HepG2 (cell line): ENCODE measurements around the gene PFKFB4. TPM values are rescaled to one million over a fixed set of nuclear protein-coding genes. Genes with fewer than 3 reads are reported as not detected.

ENCODE experiments used
- ADNP ChIP-seq: sonication (generic); formaldehyde crosslinking; IDR thresholded peaks from 2 replicates; pipeline ENCODE4 v1.4.0; 2020; ENCODE audit warnings: missing genetic modification reagents
- CCDC6 ChIP-seq: sonication (generic); formaldehyde crosslinking; IDR thresholded peaks from 2 replicates; pipeline ENCODE4 v1.8.1; 2022; ENCODE audit warnings: mild to moderate bottlenecking, missing genetic modification reagents, moderate library complexity
- CREM ChIP-seq, 2 experiments: sonication (generic) in 1 of 2; formaldehyde crosslinking in 1 of 2; IDR thresholded peaks; 2 replicates each; pipeline versions ENCODE4 v1.4.0 to v1.6.1; 2016 to 2020; ENCODE audit warnings: antibody characterized with exemption in 1 of 2, mild to moderate bottlenecking in 1 of 2, missing genetic modification reagents in 1 of 2
- FIP1L1 ChIP-seq: fragments of 200-400 bp; formaldehyde crosslinking; IDR thresholded peaks from 2 replicates; pipeline ENCODE4 v1.6.1; 2018; ENCODE audit warnings: low read depth, mild to moderate bottlenecking, low read length, moderate library complexity, borderline replicate concordance; ENCODE audit not compliant: insufficient read depth
- KDM6A ChIP-seq: IDR thresholded peaks from 2 replicates; pipeline ENCODE4 v1.6.1; 2016; ENCODE audit warnings: low read depth
- MAZ ChIP-seq, 2 experiments: sonication (generic) in 1 of 2; formaldehyde crosslinking in 1 of 2; IDR thresholded peaks; 2 replicates each; pipeline versions ENCODE4 v1.5.0 to v1.6.1; 2012 to 2020; ENCODE audit warnings: low read depth in 2 of 2, mild to moderate bottlenecking in 2 of 2, borderline replicate concordance in 1 of 2, improper control_type of control experiment in 1 of 2, low read length in 1 of 2, missing genetic modification reagents in 1 of 2, moderate library complexity in 1 of 2
- MBD4 ChIP-seq: IDR thresholded peaks from 2 replicates; pipeline ENCODE4 v1.6.1; 2012; ENCODE audit warnings: low read length, inconsistent platforms, borderline replicate concordance
- MYNN ChIP-seq: sonication (generic); formaldehyde crosslinking; IDR thresholded peaks from 2 replicates; pipeline ENCODE4 v1.4.0; 2020; ENCODE audit warnings: mild to moderate bottlenecking, low read depth, missing genetic modification reagents
- MYPOP ChIP-seq: sonication (generic); formaldehyde crosslinking; IDR thresholded peaks from 2 replicates; pipeline ENCODE4 v1.8.1; 2023; ENCODE audit warnings: mild to moderate bottlenecking, moderate library complexity, missing genetic modification reagents
- NCOR1 ChIP-seq: fragments of 200-600 bp; sonication (generic); IDR thresholded peaks from 2 replicates; pipeline ENCODE4 v1.7.0; 2017; ENCODE audit warnings: antibody characterized with exemption, low read length, borderline replicate concordance
- STAG1 ChIP-seq: sonication (generic); formaldehyde crosslinking; IDR thresholded peaks from 2 replicates; pipeline ENCODE4 v1.4.0; 2020; ENCODE audit warnings: missing genetic modification reagents
- ZBTB38 ChIP-seq: sonication (generic); formaldehyde crosslinking; IDR thresholded peaks from 2 replicates; pipeline ENCODE4 v1.5.1; 2020; ENCODE audit warnings: mild to moderate bottlenecking, missing genetic modification reagents
- ZFY ChIP-seq: sonication (generic); formaldehyde crosslinking; IDR thresholded peaks from 2 replicates; pipeline ENCODE4 v1.4.0; 2020; ENCODE audit warnings: missing genetic modification reagents
- ZKSCAN1 ChIP-seq: fragments of 150-350 bp; IDR thresholded peaks from 2 replicates; pipeline ENCODE4 v1.6.1; 2014; ENCODE audit warnings: low read length
- ZNF296 ChIP-seq: sonication (generic); formaldehyde crosslinking; conservative IDR thresholded peaks from 2 replicates; pipeline ENCODE4 v1.5.0; 2020; ENCODE audit warnings: mild to moderate bottlenecking, missing genetic modification reagents
- ZNF350 ChIP-seq: sonication (generic); formaldehyde crosslinking; IDR thresholded peaks from 2 replicates; pipeline ENCODE4 v1.4.0; 2020; ENCODE audit warnings: mild to moderate bottlenecking, low read depth, missing genetic modification reagents, borderline replicate concordance
- ZNF572 ChIP-seq: sonication (generic); formaldehyde crosslinking; IDR thresholded peaks from 2 replicates; pipeline ENCODE4 v1.5.1; 2020; ENCODE audit warnings: mild to moderate bottlenecking, missing genetic modification reagents
- ZNF839 ChIP-seq: sonication (generic); formaldehyde crosslinking; IDR thresholded peaks from 2 replicates; pipeline ENCODE4 v1.4.0; 2020; ENCODE audit warnings: missing genetic modification reagents, mild to moderate bottlenecking, borderline replicate concordance
- ZSCAN21 ChIP-seq: sonication (generic); formaldehyde crosslinking; IDR thresholded peaks from 2 replicates; pipeline ENCODE4 v1.8.0; 2022; ENCODE audit warnings: mild to moderate bottlenecking, missing genetic modification reagents, moderate library complexity, borderline replicate concordance
- polyA plus RNA-seq, 8 experiments: library from polyadenylated mRNA; depleted of rRNA in 3 of 8; stranded (reverse) in 7 of 8; unstranded in 1 of 8; fragments of >200 nt; fragmentation: Illumina TruSeq in 4 of 8; extraction: Trizol in 4 of 8; gene quantifications; 2 replicates each; pipeline versions ENCODE4 v1.2.1 to v1.2.3, GENCODE V29; 2011 to 2016; ENCODE audit warnings: low read depth in 4 of 8, missing spikeins in 1 of 8, mixed read lengths in 1 of 8; ENCODE audit not compliant: insufficient read depth in 1 of 8
- total RNA-seq, 5 experiments: library from RNA; depleted of rRNA; stranded (reverse); fragments of >200 nt; fragmentation: Illumina TruSeq; extraction: Trizol; gene quantifications; 2 replicates each; pipeline ENCODE4 v1.2.3, GENCODE V29; 2016; ENCODE audit warnings: low read depth in 1 of 5
- TF ChIP-seq, protein P1 (sequence below): sonication (generic); formaldehyde crosslinking; IDR thresholded peaks from 2 replicates; pipeline ENCODE4 v1.4.0; 2020; ENCODE audit warnings: missing genetic modification reagents, borderline replicate concordance
- TF ChIP-seq, protein P2 (sequence below): sonication (generic); formaldehyde crosslinking; IDR thresholded peaks from 2 replicates; pipeline ENCODE4 v1.4.0; 2020; ENCODE audit warnings: mild to moderate bottlenecking, missing genetic modification reagents
- TF ChIP-seq, protein P3 (sequence below): sonication (generic); formaldehyde crosslinking; IDR thresholded peaks from 2 replicates; pipeline ENCODE4 v1.9.0; 2021; ENCODE audit warnings: missing genetic modification reagents, mild to moderate bottlenecking, borderline replicate concordance

The PFKFB4 gene
- total and polyA plus RNA-seq, 2 of the 13 experiments (the other 11 are each of a cell fraction or from before 2014, with no cell fraction given) = 7.1 to 103 TPM

- TF ChIP-seq, protein P1, sequence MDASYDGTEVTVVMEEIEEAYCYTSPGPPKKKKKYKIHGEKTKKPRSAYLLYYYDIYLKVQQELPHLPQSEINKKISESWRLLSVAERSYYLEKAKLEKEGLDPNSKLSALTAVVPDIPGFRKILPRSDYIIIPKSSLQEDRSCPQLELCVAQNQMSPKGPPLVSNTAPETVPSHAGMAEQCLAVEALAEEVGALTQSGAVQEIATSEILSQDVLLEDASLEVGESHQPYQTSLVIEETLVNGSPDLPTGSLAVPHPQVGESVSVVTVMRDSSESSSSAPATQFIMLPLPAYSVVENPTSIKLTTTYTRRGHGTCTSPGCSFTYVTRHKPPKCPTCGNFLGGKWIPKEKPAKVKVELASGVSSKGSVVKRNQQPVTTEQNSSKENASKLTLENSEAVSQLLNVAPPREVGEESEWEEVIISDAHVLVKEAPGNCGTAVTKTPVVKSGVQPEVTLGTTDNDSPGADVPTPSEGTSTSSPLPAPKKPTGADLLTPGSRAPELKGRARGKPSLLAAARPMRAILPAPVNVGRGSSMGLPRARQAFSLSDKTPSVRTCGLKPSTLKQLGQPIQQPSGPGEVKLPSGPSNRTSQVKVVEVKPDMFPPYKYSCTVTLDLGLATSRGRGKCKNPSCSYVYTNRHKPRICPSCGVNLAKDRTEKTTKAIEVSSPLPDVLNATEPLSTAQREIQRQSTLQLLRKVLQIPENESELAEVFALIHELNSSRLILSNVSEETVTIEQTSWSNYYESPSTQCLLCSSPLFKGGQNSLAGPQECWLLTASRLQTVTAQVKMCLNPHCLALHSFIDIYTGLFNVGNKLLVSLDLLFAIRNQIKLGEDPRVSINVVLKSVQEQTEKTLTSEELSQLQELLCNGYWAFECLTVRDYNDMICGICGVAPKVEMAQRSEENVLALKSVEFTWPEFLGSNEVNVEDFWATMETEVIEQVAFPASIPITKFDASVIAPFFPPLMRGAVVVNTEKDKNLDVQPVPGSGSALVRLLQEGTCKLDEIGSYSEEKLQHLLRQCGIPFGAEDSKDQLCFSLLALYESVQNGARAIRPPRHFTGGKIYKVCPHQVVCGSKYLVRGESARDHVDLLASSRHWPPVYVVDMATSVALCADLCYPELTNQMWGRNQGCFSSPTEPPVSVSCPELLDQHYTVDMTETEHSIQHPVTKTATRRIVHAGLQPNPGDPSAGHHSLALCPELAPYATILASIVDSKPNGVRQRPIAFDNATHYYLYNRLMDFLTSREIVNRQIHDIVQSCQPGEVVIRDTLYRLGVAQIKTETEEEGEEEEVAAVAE = peak; percentile 84
- peak; percentile 83 for TF ChIP-seq ZFY
- TF ChIP-seq MYNN (CRISPR knock-in tag) = no peak
- TF ChIP-seq NCOR1 = peak; percentile 88; the same call in 1 of the 2 replicates
- TF ChIP-seq CREM (IDR thresholded peaks at IDR 0.05) = peak; percentile 89
- TF ChIP-seq CREM (CRISPR knock-in tag; IDR thresholded peaks at IDR 0.05) = no peak
- no peak for TF ChIP-seq MBD4
- TF ChIP-seq CCDC6 = 0 out of 2 replicates have a peak, but pooled peaks have one; percentile 50
- 0 out of 2 replicates have a peak, but pooled peaks have one; percentile 31 for TF ChIP-seq ZNF296 (CRISPR knock-in tag)
- peak; percentile 94 for TF ChIP-seq KDM6A
- TF ChIP-seq ZNF572 = no peak
- peak; percentile 94 for TF ChIP-seq ZNF350 (CRISPR knock-in tag)
- no peak for TF ChIP-seq FIP1L1
- peak; percentile 22; the same call in 1 of the 2 replicates for TF ChIP-seq STAG1 (CRISPR knock-in tag)
- TF ChIP-seq ZSCAN21 (CRISPR knock-in tag) = peak; percentile 52; the same call in 1 of the 2 replicates
- TF ChIP-seq MYPOP (CRISPR knock-in tag) = peak; percentile 86
- TF ChIP-seq ZNF839 = peak; percentile 65; the same call in 1 of the 2 replicates
- TF ChIP-seq, protein P2, sequence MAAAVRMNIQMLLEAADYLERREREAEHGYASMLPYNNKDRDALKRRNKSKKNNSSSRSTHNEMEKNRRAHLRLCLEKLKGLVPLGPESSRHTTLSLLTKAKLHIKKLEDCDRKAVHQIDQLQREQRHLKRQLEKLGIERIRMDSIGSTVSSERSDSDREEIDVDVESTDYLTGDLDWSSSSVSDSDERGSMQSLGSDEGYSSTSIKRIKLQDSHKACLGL (CRISPR knock-in tag) = no peak
- TF ChIP-seq ADNP (CRISPR knock-in tag) = no peak
- peak; percentile 78; the same call in 1 of the 2 replicates for TF ChIP-seq MAZ (IDR thresholded peaks at IDR 0.05; ENCODE audit: borderline replicate concordance, low read depth, low read length)
- peak; percentile 96 for TF ChIP-seq MAZ (CRISPR knock-in tag; IDR thresholded peaks at IDR 0.05; ENCODE audit: low read depth)
- TF ChIP-seq, protein P3, sequence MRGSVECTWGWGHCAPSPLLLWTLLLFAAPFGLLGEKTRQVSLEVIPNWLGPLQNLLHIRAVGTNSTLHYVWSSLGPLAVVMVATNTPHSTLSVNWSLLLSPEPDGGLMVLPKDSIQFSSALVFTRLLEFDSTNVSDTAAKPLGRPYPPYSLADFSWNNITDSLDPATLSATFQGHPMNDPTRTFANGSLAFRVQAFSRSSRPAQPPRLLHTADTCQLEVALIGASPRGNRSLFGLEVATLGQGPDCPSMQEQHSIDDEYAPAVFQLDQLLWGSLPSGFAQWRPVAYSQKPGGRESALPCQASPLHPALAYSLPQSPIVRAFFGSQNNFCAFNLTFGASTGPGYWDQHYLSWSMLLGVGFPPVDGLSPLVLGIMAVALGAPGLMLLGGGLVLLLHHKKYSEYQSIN (CRISPR knock-in tag) = no peak
- no peak for TF ChIP-seq ZBTB38 (CRISPR knock-in tag)
- no peak for TF ChIP-seq ZKSCAN1
Measured at GRCh38 chr3:48472923-48473616, 83.5 kb downstream of the PFKFB4 start (continued).
